CD4-positive, alpha-beta T cell treated with Interleukin-4 for 4 hours (primary cell): ENCODE data around the gene MRTFB.

Source experiments
- DNase-seq: peaks from one replicate; pipeline ENCODE4 v3.0.0-alpha.2; 2020

MRTFB gene

DNA sequence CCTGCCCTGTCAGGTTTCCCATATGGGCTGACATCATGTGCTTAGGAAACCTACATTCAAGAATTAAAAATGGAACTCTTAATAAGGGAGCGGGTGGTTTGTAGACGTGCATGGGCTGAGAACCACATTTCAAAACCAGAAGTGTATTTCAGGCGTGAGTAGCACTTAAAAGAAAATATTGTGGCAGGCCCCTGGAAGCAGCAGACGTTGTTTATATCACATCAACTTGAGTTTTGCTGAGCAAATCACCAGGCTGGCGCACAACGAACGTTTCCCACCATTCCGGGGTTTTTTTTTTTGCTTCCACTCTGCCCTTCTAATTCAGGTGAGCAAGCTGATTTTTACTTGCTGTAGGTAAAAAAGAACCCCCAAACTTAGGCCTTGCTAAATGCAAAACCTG, 220.2 kb downstream of the MRTFB start:
- no peak for DNase-seq

DNA sequence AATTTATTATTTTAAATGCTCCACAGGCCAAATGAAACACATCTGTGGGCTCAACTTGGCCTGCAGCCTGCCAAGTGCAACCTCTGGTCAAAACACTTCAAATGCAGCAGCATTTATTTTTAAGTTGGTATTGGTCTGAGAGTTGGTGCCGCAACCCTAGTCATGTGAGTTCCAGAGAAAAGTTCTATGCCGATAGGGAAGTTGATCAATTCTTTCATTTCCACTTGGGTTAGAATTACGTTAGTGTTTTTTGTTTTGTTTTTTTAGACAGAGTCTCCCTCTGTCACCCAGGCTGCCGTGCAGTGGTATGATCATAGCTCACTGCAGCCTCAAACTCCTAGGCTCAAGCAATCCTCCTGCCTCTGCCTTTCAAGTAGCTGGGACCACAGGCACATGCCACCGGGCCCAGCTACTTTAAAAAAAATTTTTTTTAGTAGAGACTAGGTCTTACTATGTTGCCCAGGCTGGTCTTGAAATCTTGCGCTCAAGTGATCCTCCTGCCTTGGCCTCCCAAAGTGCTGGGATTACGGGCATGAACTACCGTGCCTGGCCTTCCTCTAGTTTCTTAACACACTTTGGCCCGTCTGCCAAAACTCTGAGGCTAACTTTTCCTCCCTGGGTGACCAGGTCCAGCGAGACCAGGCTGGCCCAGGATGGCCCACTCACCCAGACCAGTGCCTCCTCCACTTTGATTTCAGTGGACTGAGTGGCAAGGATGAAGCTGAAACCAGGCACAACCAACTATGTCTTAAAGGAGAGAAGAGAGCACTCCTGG, 221.1 kb downstream of the MRTFB start:
- DNase-seq = no peak

DNA sequence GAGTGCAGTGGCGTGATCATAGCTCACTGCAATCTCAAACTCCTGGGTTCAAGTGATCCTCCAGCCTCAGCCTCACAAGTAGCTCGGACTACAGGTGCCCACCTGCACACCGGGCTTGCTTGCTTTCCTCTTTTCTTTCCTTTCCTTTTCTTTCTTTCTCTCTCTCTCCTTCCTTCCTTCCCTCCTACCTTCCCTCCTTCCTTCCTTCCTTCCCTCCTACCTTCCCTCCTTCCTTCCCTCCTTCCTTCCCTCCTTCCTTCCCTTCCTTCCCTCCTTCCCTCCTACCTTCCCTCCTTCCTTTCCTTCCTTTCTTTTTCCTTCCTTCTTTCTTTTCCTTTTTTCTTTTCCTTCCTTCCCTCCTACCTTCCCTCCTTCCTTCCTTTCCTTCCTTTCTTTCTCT, 225.5 kb downstream of the MRTFB start:
- DNase-seq = no peak

DNA sequence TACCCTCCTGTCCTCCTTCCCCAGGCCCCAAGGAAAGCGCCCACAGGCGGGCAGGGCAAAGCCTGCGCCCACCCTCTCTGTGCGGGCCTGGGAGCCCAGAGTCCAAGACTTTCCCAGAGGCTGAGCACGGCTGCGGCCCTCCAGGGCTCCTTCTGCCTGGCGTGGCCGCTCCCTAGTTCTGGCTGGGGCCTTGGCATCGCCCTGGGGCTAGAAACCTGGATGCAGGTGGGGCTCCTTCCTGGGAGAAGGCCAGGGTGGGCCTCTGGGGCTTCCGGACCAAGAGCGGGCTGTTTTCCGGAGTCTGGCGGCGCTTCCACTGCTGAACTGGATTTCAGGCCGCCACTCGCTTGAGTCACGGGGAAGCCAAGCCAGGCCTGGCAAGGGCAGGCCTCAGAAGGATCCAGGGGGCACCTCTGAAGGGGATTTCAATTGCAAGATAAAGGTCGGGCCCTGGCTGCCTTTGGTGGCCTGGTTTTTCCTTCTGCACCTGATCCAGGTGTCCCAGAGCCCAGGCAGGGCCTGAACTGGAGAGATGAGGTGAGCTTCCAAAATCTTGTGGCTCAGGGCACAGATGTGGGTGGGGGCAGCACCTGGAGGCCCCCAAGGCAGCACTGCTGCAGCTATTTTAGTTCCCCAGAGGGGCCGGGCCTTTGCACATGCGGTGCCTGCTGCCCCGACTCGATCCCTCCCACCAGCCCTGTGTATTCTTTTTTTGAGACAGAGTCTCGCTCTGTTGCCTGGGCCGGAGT, 227.4 kb downstream of the MRTFB start:
- DNase-seq = no peak

DNA sequence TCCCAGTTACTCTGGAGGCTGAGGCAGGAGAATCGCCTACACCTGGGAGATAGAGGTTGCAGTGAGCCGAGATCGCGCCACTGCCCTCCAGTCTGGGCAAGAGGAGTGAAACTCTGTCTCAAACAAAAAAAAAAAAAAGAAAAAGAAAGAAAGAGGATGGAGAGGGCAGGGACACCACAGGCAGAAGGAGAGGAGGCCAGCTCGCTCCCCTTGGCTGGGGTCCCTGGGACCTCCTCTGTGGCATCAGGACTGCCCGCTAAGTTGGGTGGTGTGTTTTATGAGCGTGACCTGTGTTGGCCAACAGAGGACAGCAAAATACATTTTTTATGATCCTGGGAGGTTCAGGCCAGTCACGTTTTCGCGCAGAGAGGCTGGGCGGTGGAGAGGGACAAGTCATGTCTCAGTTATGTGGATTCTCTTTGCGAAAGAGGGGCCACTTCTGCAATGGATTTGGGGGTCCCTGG, 229.6 kb downstream of the MRTFB start:
- no peak for DNase-seq

DNA sequence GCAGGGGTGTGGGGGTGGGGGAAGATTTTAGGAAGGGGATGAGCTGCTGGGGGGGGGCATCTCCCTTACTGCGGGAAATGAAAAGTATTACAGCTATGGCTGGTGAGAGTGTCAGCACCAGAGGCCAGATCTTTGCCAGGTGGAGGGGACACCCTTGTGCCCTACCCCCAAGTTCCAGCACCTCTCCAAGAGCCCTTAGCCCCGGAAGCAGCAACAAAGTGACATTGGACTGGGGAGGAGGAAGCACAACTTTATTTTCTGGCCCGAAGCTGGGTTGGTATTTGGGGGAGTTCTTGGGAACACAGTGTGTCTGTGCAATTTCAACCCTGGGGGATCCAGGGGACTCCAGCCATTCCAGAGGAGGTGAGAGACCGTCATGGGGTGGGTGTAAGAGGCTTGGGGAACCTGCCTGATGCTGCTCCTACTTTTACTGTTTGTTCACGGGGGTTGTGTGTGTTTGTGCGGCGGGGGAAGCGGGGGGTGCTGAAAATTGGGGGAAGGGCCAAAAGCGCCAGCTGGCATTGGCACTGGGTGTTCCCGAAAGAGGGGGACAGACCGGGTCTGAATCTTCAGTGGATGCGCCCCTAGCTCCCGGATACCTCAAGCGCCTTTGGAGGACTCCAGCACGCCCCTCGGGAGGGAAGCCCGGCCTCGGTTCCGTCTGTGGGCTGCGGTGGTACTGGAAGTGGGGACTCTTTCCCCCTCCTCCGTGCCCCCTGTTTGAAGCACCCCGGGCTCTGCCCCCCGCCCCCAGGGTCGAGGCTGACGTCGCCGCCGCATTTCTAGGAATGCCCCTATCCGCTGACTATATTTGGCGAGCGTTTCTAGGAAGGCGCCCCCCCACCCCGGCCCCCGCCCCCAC, 230.3 kb downstream of the MRTFB start:
- no peak for DNase-seq

DNA sequence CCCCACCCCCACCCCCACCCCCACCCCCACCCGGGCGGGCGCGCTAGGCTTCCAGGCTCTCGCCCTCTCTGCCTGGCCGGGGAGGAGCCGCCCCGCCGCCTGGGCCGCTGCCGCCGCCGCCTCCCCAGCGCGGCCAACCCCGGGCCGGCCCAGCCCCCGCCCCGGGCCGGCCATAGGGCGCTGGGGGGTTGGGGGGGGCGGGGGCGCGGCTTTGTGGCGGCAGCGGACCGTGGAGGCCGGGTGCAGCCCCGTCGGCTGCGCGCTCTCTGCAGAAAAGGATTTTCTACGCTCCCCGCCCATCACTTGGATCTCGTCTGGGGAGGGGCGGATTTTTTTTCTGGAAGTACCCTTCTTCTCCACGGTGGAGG, 230.9 kb downstream of the MRTFB start:
- no peak for DNase-seq

DNA sequence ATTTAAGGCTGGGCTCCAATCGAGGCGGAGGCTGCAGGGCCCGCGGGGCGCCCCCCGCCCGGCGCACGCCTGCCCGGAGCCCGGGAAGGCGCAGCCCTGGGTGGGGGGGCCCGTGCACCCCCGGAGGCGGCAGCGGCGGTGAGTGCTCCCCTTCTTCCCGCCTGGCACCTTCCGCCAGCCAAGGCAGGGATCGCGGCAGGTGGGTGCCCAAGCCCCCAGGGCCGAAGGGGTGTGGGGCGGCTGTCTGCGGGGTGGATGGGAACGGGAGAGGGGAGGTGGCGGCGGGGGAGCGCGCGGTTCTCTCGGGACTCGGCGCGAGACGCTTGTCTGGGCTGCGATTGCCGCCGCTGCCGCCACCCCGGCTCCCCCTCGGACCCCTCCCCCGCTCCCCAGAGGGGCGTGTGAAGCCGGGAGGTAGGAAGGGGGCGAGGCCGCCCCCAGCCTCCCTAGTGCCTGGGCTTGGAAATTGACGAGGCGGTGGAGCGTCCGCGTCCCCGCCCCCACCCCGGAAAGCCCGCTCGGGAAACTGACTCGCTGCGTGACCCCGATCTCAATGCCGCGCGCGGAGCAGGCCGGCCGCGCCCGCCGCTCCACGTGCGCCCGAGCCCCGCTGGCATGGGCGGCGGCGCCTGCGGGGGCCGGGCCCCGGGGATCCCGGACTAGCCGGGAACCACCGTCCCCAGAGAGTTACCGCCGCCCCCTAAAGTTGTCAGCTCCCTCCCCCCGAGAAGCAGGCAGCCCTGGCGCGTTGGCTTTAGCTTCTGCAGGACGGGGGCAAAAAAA, 231.5 kb downstream of the MRTFB start:
- DNase-seq = no peak

DNA sequence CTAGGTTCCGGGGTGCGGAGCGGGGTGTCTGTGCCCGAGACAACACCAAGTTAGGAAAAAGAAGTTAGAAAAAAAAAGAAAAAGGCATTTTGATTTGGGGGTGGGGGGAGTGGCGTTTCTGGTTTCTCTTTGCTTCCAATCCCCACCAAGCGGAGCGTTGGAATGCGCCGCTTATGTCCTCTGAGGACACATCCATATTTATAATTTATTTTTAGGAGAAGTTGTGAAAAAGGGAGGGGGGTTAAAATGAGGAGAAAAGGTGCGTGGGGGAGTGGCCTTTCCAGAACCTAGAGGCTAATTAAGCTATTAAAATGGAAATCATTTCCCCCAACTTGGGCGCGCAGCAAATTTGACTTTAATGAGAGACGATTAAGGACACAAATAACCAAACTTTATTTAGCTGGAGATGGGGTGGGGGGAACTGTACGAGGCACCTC, 232.1 kb downstream of the MRTFB start:
- no peak for DNase-seq

DNA sequence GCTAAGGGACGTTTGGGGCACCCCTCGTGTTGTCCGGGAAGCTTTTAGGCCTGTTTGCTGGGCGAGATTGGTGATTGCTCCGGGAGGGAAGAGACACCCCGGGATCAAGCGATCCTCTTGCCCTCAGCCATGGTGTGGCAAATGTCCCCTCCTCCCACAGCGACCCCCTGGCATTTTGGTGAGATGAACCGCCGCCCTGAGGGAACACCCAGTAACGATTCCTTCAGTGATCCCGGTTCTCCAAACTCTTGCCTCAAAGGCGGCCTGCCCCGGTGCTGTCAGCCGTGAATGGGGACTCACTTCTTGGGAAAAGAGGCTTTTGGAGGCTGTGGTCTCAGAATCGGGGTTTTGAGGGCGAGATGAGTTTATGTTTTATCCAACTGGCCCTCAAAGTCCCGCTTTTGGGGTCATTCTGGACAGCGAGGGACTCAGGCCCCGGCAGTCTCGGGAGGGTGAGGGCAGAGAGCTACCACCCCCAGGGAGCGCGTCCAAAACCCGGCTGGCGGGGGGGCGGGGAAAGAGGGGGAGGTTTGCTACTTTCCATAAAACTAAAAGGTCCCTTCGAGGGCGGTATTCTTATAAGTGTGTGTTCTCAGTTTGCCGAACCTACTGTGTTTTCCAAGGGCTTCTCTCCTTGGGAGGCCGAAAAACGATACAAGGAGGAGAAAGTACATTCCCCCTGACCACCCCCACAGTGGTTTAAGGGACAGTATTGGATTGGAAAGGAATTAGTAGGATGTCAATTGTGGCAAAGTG, 232.7 kb downstream of the MRTFB start:
- DNase-seq = no peak

DNA sequence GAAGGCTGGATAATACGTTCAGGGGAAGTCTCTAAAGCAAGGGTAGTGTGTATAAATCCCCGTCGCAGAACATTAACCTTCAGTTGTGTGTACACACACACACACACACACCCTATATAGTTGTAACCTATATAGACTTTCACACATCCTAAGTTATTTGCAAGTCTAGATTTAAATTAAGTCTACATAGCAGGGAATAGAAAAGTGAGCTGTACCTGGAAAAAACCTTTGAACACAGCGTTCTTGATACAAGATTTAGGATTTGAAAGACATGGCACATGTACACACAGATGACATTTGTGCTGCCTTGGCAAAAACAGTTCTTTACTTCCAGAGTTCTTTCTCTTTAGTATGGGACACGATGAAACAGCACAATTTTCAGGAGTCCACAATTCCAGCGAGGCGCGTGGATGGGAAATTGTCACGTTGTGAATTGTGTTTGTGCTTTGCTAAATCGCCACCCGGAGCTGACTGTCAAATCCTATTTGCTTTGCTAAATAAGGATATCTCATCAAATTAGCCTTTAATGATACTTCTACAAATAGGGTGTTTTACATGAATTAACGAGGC, 233.9 kb downstream of the MRTFB start:
- DNase-seq = no peak

DNA sequence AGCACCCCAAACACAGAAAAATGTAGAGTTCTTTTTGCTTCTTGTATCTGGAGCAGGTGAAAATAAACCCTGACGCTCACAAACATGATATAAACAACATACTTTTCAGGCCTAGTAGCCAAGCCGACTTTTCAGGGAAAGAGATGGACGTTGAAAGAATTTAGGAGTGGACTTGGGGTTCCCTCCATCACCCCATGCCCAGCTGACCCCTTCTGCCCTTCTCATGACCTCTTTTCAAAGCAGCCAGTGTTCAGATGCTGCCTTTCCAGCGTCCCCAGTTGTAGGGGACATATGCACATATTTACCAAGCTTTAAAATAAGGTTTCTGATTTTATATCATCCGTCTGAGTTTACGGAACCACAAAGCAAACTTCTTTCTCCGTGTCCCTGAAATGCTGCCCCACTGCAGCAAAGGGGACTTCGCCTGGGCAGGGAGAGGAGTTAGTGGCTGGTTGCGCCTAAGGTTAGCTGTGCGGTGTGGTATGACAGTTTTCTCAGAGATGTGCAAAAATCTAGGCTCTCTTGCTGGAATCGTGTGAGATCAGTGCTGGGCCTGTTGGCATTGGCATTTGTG, 235.5 kb downstream of the MRTFB start:
- no peak for DNase-seq

DNA sequence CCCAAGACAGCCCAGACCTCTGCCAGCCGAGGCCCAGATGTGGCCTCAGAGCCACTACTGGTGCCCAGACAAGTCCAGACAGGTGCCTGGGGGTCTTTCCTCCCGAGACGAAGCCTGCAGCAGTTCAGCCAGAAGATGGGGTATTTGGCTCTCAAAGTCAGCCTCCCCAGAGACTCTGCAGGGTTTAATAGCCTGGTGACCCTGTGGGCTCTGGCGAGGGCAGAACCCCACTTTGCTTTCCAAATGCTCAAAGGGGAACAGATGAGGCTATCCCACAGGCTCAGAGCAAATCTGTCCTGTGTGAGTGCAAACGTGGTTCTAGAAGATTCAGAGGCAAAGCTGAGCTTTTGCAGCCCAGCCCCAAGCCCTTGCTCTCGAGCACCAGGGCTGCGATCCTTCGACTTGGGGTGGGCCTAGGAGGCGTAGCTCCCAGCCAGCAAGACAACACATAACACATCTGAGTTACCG, 236.0 kb downstream of the MRTFB start:
- DNase-seq = no peak

DNA sequence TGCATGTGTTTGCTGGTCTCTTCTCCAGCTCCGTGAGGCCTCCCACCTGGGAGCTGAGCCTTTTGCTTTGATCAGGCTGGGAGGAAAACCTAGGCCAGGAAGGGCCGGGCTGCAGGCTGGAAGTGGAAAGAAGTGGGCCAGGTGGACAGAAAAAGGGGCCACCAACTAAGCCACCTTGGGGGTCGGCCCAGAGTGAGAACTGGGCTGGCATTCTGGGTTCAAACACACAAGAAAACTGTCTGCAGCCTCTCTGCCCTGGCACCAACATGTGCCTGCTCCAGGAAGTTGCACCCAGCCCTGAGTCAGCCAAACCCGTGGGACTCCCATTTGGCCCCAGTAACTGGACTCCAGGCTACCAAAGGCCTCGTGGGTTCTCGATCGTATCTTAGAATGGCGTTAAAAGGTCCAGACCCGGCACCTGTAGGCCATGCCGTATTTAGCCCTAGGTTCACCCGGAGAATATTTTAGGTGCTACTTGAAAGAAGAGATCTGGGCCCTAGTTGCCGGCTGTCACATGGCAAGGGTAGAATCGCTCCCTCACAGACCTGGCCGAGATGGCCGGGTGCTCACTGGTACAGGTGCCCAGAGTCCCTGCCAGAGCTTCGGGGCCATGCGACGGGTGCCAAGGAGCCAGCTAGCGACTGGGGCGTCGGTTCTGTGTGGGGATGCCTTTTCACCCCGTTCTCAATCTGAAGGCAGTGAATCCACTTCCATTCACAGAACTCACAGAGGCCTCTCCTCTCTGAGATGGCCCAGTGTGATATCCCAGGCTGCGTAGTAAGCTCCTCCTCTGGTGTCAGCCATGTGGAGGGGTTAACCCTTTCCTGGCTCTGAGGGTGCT, 236.6 kb downstream of the MRTFB start:
- DNase-seq = no peak

DNA sequence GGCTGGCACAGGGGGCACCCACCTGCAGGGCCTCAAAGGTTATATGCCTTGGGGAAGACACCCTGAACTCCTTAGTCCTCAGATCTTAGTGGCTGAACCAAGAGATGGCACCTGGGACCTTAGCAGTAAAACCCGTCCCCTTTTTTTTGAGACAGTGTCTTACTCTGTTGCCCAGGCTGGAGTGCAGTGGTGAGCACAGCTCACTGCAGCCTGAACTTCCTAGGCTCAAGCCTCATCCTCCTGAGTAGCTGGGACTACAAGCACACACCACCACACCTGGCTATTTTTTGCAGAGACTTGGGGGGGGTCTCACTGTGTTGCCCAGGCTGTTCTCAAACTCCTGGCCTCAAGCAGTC, 237.2 kb downstream of the MRTFB start:
- no peak for DNase-seq

DNA sequence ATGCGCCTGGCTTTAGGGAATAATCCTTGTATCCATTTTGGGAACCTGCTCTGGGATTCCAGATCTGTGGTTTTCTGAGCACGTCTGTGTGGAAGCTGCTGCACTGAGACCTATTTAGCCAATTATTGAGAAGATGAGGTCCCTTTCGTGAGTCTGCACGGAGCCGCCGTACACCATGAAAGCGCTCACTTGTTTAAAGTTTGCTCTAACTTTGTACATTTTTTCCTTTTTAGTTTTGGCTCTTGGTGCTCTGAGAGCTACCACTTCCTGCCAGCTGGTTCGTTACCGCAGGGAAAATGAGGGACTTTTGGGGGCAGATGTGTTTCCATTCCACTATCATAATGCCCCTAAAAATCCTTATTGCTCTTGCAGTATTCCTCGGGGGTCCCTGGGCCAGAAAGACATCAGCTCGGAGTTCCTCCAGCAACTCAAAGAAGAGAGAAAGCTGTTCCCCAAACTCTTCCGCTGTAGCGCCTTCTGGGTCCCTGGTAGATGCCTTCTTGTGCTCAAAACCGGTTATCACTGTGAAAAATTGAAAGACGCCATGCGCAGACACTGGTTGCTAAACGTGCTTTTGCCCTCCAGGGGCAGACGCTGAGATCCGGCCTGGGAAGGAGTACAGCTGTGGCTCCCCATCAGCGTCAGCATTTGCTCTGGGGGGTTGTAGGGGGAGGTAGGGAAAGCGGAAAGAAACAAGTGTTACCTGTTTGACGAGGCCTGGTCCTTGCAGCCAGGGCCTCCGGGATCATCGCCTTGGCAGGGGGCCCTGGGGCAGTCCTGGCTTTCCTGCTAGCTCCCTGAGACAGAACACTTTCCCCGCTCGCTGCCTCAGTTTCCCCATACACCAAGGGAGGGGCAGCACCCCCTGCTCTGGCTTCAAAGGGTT, 238.1 kb downstream of the MRTFB start:
- DNase-seq = no peak

DNA sequence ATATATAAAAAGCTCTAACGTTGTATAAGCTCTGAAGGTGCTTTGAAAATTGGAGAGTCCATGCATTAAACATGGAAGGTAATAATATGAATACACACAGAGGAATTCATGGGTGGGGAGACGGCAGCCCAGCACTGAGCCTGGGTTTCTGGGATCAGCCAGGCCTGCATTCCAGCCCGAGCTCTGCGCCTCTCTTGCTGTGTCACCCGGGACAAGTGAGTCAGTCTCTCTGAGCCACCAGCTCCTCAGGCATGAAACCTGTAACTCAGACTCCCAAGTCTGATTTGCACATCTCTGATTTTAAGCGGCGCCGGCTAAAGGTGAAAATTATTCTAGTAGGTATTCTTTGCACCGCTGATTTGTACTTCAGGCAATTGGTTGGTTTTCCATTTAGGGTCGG, 238.8 kb downstream of the MRTFB start:
- no peak for DNase-seq

DNA sequence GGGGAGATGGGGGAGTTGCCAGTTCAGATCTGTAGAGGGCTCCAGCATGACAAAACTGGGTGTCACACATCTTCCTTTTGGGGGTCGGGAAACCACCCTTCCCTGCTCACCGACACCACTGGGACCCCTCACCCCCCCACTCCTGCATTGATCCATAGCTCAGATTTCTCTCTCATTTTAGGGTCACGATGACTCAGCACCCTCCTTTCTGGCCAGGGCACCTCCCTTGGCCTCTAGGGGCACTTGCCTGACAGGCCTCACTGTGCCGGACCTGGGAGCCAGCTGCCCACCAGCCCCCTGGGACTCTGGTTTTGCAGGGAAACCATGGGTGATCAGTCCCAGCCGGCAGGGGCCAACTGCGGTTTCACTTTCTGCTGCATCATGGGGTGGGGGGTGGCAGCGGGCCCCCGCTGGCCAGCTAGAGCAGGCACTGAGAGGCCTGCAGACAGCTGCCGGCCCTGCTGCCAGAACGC, 239.4 kb downstream of the MRTFB start:
- DNase-seq = no peak

DNA sequence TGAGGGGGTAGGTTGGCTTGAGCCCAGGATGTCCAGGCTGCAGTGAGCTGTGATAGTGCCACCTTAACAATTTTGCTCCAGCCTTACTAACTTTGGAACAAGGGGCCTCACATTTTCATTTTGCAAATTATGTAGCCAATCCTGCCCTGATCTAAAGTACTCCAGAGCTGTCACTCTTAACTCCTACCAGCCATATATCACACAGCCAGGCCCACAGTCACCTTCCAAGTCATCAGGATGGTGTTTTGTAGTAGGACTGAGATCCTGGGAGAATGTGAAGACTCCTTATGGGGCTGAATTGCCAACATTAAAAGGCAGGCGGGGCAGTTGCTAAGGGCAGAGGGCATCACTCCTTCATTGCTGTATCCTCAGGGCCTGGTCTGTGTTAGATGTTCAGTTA, 243.0 kb downstream of the MRTFB start:
- DNase-seq = no peak
